Testis (tissue), 5 donors: Measurements from ENCODE around the gene KRTAP13-4. TPM values are rescaled to one million over a fixed set of nuclear protein-coding genes. Genes with fewer than 3 reads are reported as not detected.

ENCODE experiments used
- DNase-seq: peaks from one replicate; pipeline ENCODE4 v3.0.0-alpha.2; 2019
- H3K27ac ChIP-seq, 2 donors: fragments of 200-600 bp; sonication (generic); one replicate each; pipeline ENCODE4 v1.5.1; 2019
- H3K27me3 ChIP-seq: fragments of 200-600 bp; sonication (generic); one replicate; pipeline ENCODE4 v1.5.1; 2019
- H3K36me3 ChIP-seq: fragments of 200-600 bp; sonication (generic); one replicate; pipeline ENCODE4 v1.5.1; 2017; ENCODE audit warnings: low read depth; ENCODE audit errors: missing control alignments
- H3K4me1 ChIP-seq: fragments of 200-600 bp; sonication (generic); one replicate; pipeline ENCODE4 v1.5.1; 2019
- H3K4me3 ChIP-seq, 2 donors: fragments of 200-600 bp; sonication (generic); one replicate each; pipeline ENCODE4 v1.5.1; 2017 to 2019
- H3K9me3 ChIP-seq: fragments of 200-600 bp; sonication (generic); one replicate; pipeline ENCODE4 v1.5.1; 2017
- POLR2A ChIP-seq: fragments of 450-650 bp; IDR thresholded peaks from one replicate; pipeline ENCODE4 v1.6.1; 2017; ENCODE audit warnings: antibody characterized with exemption, mild to moderate bottlenecking, moderate library complexity
- WGBS, 2 donors: methylation state at CpG; one replicate each; pipeline ENCODE4 v1.1.5; 2018; 5-methylcytosine and 5-hydroxymethylcytosine counted together
- intact Hi-C: fragments of 100-400 bp; cut with DNase I; formaldehyde crosslinking; loops from one replicate; pipeline ENCODE4 v1.15.1; 2023; ENCODE audit warnings: low total_unique reads
- long read RNA-seq, 2 donors: transcript quantifications; one replicate each; lab custom pipeline, GENCODE V29; 2026
- polyA plus RNA-seq: library from polyadenylated mRNA; stranded (reverse); fragments of 350-450 nt; fragmentation: Illumina TruSeq; extraction: RNeasy Lipid Tissue Mini Kit (QIAGEN cat#74804); gene quantifications from one replicate; pipeline ENCODE4 v1.2.3, GENCODE V29; 2014; ENCODE audit warnings: low read depth, low replicate concordance; ENCODE audit not compliant: insufficient read depth
- total RNA-seq, 2 donors: library from RNA; depleted of rRNA; stranded (reverse); fragments of >200 nt; gene quantifications; one replicate each; pipeline ENCODE4 v1.2.3, GENCODE V29; 2016
- TF ChIP-seq, protein P1 (sequence below), 3 experiments: fragments of 450-650 bp in 2 of 3; fragments of 200-600 bp in 1 of 3; sonication (generic) in 1 of 3; IDR thresholded peaks; one replicate each; pipeline ENCODE4 v1.5.1; 2016 to 2019; ENCODE audit warnings: antibody characterized with exemption in 3 of 3, mild to moderate bottlenecking in 2 of 3, moderate library complexity in 1 of 3

The KRTAP13-4 gene, protein sequence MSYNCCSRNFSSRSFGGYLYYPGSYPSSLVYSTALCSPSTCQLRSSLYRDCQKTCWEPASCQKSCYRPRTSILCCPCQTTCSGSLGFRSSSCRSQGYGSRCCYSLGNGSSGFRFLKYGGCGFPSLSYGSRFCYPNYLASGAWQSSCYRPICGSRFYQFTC
- total RNA-seq (not detected), polyA plus RNA-seq (not detected)
- long read RNA-seq, donor 1: 0 reads
- long read RNA-seq, donor 2: 0 reads

DNA sequence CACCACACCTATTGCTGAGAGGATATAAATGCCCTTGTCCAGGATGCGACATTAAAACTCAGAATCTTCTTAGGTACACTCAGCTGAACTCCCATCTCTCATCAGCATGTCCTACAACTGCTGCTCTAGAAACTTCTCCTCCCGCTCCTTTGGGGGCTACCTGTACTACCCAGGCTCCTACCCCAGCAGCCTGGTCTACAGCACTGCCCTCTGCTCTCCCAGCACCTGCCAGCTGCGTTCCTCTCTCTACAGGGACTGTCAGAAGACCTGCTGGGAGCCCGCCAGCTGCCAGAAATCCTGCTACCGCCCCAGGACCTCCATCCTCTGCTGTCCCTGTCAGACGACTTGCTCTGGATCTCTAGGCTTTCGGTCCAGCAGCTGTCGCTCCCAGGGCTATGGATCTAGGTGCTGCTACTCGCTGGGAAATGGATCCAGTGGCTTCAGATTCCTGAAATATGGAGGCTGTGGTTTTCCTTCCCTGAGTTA lies at the start of gene KRTAP13-4:
Gene KRTAP13-4 (plus strand): TSS at position 51 of the 486 bp plus-strand sequence. CDS start 56 bp downstream, at position 107.
- no peaks in the 10 kb centered on the region for H3K4me1 ChIP-seq
- intact Hi-C loops: no loop called here
- no peak within 1 kb of the TSS for H3K4me3 ChIP-seq
- no peak for DNase-seq
- no peaks in the 10 kb centered on the region for H3K9me3 ChIP-seq
- TF ChIP-seq POLR2A: no peak
- TF ChIP-seq, protein P1, sequence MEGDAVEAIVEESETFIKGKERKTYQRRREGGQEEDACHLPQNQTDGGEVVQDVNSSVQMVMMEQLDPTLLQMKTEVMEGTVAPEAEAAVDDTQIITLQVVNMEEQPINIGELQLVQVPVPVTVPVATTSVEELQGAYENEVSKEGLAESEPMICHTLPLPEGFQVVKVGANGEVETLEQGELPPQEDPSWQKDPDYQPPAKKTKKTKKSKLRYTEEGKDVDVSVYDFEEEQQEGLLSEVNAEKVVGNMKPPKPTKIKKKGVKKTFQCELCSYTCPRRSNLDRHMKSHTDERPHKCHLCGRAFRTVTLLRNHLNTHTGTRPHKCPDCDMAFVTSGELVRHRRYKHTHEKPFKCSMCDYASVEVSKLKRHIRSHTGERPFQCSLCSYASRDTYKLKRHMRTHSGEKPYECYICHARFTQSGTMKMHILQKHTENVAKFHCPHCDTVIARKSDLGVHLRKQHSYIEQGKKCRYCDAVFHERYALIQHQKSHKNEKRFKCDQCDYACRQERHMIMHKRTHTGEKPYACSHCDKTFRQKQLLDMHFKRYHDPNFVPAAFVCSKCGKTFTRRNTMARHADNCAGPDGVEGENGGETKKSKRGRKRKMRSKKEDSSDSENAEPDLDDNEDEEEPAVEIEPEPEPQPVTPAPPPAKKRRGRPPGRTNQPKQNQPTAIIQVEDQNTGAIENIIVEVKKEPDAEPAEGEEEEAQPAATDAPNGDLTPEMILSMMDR (IDR thresholded peaks at IDR 0.05): no peak
- H3K36me3 ChIP-seq: no peaks in the 10 kb centered on the region
- no peaks in the 10 kb centered on the region for H3K27me3 ChIP-seq
- WGBS, 2 donors: 79 to 81% methylated on average over 9 of the region's 9 CpGs
- no peak within 1 kb of the TSS for H3K27ac ChIP-seq

DNA sequence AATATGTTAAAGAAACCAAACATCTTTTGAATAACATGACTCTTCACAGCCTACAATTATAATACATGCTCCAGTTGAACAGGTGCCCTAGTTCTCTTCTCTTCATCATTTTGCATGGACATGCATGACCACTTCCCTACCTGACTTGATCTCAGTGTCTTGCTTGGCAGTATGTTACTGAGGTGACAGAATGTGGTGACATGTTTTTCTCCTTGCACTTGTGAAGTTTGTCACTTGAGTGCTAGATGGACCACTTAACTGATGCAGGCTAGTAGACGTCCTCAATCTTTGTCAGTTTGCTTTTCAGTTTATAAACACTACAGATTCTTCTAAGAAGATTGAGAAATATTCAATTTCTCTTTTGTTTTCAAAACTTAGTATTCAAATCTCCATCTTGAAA lies 47.8 kb upstream of the KRTAP13-4 start:
- no peak overlapping the region for H3K27ac ChIP-seq
- H3K4me1 ChIP-seq: no peaks in the 10 kb centered on the region
- no peak for TF ChIP-seq POLR2A
- TF ChIP-seq, protein P1 (IDR thresholded peaks at IDR 0.05): no peak
- H3K36me3 ChIP-seq: no peaks in the 10 kb centered on the region
- H3K9me3 ChIP-seq: no peaks in the 10 kb centered on the region
- H3K27me3 ChIP-seq: no peaks in the 10 kb centered on the region
- intact Hi-C loops: no loop called here
- WGBS, 2 donors: 58 to 63% methylated on average over 1 of the region's 1 CpG
- H3K4me3 ChIP-seq: no peak overlapping the region
- no peak for DNase-seq

DNA sequence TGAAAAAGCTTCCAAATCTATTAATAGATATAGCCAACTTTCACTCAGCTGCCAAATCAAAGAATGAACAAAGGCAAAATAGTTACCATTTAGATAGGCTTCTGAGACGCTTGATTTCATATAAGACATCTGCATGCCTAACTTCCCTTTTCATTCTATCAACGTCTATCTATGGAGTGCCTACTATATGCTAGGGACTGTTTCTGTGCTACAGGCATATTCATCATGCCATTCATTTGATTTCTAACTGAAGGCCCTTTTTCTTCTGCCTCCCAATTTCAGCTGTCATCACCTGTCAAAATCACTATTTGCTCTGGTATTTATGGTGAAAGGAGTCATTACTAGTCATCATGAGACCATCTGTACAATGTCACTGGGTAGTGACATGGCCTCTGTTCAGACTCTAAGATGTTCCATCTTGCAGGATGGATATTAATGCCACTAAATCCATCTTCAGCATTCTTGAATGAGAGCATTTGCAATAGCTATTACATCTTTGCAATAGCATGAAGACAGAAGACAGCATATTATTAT lies 38.5 kb upstream of the KRTAP13-4 start:
- 61 to 77% methylated on average over 2 of the region's 2 CpGs for WGBS, 2 donors
- H3K4me1 ChIP-seq: no peaks in the 10 kb centered on the region
- H3K4me3 ChIP-seq: no peak overlapping the region
- no peaks in the 10 kb centered on the region for H3K9me3 ChIP-seq
- DNase-seq: no peak
- intact Hi-C loops: no loop called here
- H3K27me3 ChIP-seq: no peaks in the 10 kb centered on the region
- H3K27ac ChIP-seq: no peak overlapping the region
- TF ChIP-seq, protein P1 (IDR thresholded peaks at IDR 0.05): no peak
- TF ChIP-seq POLR2A: no peak
- H3K36me3 ChIP-seq: no peaks in the 10 kb centered on the region

DNA sequence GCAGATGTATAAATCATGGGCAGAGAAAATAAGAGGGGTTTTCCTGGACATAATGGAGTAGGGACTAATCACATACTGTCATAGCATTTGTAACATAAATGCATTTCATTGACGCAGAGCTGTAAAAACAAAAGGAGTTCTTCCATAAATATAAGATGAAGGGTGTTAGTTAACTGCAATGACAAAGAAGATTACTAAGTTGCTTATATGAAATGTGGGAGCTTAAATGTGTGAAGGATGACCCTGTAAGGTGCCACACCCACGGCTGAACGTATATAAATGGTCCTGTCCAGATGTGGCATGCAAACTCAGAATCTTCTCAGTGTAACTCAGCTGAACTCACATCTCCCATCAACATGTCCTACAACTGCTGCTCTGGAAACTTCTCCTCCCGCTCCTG lies 34.3 kb upstream of the KRTAP13-4 start, which contains the start of gene KRTAP13-1:
Gene KRTAP13-1 (plus strand): TSS at position 301 of the 400 bp plus-strand sequence. CDS start 56 bp downstream, at position 357.
- intact Hi-C loops: no loop called here
- DNase-seq: no peak
- H3K27me3 ChIP-seq: no peaks in the 10 kb centered on the region
- no peaks in the 10 kb centered on the region for H3K36me3 ChIP-seq
- no peak within 1 kb of the TSS for H3K4me3 ChIP-seq
- WGBS, 2 donors: 67 to 71% methylated on average over 4 of the region's 4 CpGs
- H3K27ac ChIP-seq: no peak within 1 kb of the TSS
- no peak for TF ChIP-seq POLR2A
- TF ChIP-seq, protein P1 (IDR thresholded peaks at IDR 0.05): no peak
- H3K9me3 ChIP-seq: no peaks in the 10 kb centered on the region
- H3K4me1 ChIP-seq: no peaks in the 10 kb centered on the region
